Measurements from ENCODE around the gene LDB3.

LDB3 gene

GRCh38 chr10:86687750-86688149 lies 19.4 kb downstream of the LDB3 start:
- no peak for DNase-seq

DNA sequence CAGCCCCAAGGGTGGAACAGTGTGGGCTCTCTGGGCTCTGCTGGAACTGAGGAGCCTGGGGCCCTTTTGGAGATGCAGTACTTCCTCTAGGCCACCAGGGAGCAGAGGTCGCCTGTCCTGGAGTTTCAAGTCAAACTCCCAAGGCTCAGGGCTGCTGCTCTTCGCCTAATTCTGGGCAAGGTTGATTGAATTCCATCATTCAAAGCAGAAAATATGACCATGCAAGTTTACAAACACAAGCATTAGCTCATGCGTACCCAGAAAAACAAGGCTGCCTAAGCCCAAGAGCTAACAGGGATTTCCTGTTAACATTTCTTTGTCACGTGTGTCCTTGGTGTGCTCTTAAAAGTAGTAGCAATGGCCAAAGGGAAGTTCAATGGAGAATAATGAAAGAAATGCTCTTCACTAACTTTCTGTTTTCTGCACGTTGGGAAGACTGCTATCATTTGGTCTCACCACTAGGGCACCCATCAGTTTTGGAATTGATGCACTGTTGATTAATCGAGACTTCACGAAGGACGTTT lies 20.1 kb downstream of the LDB3 start:
- peak; percentile 64 for DNase-seq

DNA sequence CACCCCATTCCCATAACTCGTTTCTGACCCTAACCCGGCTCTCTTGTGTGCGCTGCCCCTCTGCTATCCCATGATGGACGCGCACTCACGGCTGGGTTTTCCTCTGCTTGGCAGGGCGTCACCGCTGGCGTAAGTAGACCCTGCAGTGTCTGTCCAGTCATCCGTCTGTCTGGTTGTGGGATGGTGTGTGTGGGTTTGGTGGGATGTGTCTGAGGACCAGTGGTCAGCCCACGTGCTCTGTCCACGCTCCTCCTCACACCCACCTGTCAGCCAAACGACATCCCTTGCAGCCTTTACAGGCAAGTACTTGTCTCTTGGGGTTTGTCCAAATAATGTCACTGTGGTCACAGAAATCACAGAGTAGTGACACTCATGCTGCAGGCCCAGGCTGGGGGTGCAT lies 20.8 kb downstream of the LDB3 start:
- DNase-seq = no peak

DNA sequence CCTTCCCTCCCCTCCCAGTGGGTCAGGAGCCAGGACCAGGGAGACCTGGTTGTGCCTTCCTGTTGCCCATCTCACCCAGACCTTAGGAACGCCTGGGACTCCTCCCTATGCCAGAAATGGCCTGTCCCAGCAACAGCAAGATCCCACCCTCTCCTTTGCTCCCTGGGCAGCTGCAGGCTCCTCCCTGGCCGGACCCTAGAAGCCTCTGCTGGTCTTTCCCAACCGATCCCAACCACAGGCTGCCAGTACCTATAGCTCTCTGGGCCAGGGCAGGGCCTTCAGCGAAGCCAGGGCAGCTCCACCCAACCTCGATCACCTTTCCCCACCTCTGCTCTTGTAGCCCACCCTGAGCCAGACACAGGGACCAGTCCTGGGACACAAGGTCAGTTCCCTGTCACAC lies 21.9 kb downstream of the LDB3 start:
- no peak for DNase-seq

DNA sequence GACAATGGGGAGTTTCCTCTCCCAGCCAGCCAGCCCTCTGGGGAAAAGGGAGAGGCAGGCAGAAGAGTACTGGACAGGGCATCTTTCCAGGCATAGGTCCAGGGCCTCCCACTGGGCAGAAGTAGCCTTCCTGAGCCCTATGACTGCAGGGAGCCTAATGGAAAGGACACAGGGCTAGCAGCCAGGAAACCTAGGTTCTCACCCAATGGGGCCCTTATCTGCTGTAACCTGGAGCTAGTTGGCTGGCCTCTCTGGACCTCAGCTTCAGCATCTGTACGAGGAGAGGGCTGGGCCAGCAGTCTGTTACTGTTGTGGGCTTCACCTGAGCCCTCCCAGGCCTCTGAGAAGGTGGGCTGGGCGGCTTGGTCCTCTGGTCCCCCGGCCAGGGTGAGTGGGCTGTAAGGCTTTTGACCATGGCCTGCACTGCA lies 22.4 kb downstream of the LDB3 start:
- no peak for DNase-seq

DNA sequence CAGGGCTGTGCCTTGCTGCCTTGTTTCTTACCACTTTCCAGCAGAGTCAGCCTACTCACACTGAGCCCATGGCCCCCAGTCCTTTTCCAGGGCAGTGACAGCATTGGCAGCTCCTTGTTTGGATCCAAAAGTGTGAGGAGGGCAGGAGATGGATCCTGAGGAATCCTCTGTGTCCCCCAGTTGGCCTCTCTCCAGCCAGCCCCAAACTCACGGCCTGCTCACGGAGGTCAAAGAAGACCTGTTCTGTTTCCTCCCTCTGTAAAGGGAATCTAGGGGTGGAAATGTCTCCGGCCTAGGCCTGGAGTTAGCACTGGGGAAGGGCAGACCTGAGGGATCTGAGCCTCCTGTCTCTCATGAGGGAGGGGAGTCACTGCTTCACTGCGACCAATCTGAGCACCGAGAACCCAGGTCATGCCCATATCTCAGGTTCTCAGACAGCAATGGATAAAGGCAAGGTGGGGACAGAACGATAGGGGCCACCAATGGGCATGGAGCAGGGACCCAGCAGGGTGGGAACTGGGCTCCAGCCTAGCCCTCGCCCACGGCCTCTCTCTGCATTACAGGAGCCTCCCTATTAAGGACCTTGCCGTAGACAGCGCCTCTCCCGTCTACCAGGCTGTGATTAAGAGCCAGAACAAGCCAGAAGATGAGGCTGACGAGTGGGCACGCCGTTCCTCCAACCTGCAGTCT lies 23.2 kb downstream of the LDB3 start:
- DNase-seq = no peak

GRCh38 chr10:86692023-86692514 lies 23.8 kb downstream of the LDB3 start:
- DNase-seq = no peak

DNA sequence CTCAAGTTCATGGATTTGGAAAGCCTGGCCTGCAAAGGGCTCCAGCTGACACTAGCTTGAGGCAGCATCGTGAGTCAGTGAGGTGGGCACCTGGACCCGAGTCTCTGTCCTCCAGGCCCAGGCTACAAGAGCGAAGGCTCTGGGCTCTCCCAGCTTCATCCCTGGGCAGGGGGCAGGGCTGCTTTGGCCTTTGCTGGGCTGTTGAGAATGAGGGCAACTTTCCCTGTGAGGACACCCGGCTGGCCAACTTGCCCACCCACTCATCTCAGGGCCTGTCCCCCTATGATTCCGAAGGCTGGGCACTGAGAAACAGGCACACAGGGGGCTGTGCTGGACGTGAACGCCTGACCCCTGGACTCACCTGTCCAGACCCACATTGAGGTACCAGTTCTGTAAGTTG lies 24.4 kb downstream of the LDB3 start:
- DNase-seq = no peak

GRCh38 chr10:86693275-86693674 lies 25.0 kb downstream of the LDB3 start:
- no peak for DNase-seq

DNA sequence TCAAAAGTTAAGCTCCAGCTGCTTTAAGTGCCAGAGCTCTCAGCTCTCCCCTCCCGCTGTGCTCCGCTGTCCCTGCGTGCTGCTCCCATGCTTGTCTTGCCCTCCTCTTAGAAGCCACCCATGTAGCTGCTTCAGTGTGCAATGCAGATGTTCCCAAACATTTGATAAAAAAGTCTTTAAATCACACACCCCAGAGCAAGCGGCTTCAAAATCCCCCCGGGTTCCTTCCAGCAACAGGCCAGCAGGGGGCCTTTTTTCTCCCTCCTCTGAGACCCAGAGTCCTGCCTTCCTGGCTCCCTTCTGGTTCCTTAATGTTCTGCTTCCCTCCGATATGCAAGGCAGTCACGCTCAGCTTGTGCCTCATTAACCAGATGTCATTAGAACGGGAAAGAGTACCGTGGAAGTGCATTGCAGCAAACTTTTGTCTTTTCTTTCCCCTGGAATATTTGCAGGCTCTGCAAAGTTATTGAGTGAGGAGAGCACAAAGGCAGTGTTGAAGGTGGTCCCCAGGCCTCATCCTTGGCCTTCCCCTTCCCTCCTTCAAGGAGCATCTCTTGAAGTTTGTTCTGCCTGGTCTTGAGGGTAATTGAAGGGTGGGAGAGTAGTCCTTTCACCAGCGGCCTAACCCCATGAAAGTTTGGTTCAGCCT lies 25.5 kb downstream of the LDB3 start:
- peak; percentile 57 for DNase-seq

- DNase-seq = no peak
These were observed 30.1 kb downstream of the LDB3 start for GRCh38 chr10:86698207-86698940.

DNA sequence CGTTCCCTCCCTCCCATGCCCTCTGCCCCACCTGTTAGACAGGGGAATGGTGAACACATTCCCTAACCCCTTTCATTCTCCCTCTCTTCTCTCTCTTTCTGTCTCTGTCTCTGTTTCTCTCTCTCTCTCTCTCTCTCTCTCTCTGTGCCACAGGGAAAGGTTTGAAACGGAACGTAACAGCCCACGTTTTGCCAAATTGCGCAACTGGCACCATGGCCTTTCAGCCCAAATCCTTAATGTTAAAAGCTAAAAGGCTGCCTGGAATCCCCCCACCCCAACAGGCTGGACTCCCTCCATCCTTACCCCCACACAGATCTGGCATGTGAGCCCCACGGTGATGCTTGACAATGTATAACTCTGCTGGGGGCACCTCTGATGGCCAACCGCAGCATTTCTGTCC lies 30.8 kb downstream of the LDB3 start:
- DNase-seq = no peak

- DNase-seq = no peak
These were observed 31.2 kb downstream of the LDB3 start for GRCh38 chr10:86699541-86699940.

DNA sequence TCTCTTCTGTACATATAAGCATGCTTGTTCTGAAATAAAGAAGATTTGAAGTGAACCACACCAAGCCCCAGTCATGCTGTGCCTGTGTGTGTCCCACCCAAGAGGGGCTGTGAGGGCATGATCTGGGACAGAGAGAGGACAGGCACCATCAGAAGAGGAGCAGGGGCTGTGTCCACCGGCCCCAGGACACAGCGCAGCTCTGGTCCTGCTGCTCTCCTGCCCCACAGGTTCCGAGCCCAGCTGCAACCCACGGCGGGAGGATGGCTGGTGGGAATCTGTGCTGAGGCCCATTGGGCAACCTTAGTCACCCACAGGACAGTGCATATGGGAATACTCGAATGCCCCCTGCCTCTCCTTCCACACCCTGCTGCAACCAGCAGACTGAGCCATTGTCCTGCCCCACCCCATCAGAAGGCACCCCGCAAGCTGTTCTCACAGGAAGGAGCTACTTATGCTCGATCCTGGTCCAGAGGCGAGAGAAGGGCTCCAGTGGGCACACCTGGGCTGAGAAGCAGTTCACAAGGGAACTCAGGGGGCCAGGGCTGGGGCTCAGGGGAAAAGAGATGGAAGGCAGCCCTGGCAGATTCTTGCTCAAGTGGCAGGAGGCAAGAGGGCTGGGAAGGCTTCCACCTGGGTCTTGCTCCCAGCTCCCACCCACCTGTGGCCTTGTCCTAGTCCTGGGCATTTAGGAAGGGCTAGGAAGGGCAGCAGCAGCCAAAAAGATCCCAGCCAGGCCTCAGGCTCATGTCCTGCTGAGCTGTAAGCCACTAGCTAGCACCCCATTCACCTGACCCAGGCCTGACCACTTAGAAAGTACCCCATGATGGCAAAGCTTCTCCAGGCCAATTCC lies 31.9 kb downstream of the LDB3 start:
- no peak for DNase-seq

DNA sequence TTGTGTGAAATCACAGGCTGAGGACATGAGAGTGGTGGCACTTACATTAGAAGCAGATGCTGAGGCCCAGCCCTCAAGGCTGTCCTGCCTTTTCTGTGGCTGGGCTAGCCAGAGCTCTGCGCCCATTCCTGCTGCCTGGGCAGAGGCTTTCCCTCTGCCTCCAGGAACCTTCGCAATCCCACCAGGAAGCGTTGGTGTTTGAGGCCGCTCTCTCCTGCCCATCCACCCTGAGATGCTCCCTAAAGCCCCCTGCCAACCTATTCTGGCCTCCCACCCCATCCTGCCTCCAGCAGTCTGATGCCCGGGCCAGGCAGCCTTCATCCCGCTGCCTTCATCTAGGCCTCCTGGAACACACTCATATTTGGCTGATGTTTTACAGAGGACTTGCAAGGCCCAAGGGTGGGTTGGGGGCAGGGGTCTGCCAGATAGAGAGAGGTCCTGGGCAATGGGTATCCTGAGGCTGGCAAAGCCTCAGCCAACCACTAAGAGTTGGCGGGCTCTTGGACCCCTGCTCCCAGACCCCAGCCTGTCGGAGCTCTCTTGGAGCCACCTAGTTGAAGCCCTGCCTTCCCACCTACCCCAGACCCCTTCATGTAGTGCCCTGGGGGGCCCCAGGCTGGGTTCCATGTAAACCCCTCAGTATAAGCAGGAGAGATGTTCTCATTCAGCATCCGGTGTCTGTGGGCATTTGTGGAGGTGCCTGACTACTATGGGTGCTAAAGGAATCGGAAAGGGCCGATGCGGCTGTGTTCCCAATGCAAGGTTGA lies 32.7 kb downstream of the LDB3 start:
- DNase-seq = no peak

GRCh38 chr10:86703176-86703575 lies 34.9 kb downstream of the LDB3 start:
- DNase-seq = no peak

GRCh38 chr10:86705139-86705538 lies 36.8 kb downstream of the LDB3 start:
- no peak for DNase-seq

- no peak for DNase-seq
These were observed 37.6 kb downstream of the LDB3 start for GRCh38 chr10:86705905-86706304.

DNA sequence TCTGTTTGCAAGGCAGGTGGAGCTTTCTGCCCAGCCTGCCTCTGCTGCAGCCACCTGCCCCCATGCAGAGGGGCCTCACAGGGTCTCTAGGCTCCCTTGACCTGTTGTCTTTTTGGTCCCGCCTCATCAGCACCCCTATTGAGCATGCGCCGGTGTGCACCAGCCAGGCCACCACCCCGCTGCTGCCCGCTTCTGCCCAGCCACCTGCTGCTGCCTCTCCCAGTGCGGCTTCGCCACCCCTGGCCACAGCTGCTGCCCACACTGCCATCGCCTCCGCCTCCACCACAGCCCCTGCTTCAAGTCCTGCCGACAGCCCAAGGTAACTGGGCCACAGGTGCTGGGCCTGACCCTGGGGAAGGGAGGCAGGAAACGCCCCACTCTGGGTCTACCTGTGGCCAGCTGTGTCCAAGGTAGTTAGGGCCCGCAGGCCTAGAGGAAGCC lies 38.1 kb downstream of the LDB3 start:
- DNase-seq = no peak

DNA sequence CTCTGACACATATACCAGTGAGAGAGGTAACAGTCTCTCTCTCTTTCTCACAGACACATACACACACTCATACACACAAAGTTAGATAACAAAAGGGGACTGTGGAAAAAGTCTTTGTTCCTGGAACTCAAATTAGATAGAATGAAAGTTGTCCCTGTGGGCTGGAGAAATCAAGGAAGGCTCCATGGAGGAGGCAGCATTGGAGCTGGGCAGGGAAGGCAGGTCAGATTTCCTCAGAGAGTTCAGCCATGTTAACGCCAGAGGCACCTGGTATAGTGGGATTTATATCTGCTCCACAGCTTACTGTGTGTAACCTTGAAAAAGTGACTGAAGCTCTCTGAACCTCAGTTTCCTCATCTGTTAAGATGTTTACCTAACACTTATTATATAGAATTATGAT lies 38.7 kb downstream of the LDB3 start:
- DNase-seq = no peak

GRCh38 chr10:86707505-86707904 lies 39.2 kb downstream of the LDB3 start:
- no peak for DNase-seq
